ENCODE results near the gene KAZN.

Gene KAZN

DNA sequence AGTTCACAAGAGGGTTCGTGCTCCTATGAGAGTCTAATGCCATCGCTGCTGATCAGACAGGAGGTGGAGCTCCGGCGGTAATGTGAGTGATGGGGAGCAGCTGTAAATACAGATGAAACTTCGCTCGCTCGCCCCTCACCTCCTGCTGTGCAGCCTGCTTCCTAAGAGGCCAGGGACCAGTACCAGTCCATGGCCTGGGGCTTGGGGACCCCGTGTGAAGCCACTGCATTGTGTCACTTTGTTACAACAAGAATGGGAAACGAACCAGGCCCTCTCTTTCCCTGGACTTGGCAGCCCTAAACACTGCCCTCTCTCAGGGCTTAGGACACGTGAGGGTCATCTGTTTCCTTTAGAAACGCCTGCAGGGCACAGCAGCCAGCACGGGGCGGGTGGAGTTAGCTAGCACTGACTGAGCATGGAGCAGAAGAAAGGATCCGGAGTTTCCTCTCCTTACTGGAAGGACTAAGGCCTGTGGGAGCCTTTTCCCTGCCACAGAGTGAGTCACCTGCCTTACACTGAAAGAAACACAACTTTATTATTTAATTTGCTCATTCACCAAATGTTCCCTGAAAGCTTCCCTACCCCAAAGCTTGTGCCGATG lies 369.9 kb downstream of the KAZN start:
- peak; percentile 61 for DNase-seq (ENCODE audit: insufficient read length, low spot score)
- no peak for TF ChIP-seq POLR2A (IDR thresholded peaks at IDR 0.05; ENCODE audit: low read depth, low read length)
- peak; percentile 62 for FAIRE-seq

DNA sequence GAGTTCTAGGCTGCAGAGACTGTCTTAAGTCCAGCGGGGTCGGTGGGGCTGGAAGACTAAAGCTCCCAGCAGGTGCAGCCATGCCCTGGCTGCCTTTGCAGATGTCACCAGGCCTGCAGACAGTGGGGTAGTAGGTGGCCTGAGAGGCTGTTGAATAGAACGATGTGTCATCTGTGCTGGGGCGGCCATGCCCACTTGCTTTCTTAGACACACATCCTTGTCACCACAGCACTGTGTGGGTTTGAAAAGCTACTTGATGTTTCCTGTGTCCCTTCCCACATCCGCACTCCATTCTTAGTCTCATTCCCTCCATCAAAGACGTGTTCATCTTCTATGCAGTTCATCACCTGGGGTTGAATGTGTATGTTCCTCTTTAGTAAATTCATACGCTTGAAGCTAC lies 370.5 kb downstream of the KAZN start:
- no peak for TF ChIP-seq POLR2A (IDR thresholded peaks at IDR 0.05; ENCODE audit: low read depth, low read length)
- FAIRE-seq (no peak), DNase-seq (ENCODE audit: insufficient read length, low spot score) (no peak)

DNA sequence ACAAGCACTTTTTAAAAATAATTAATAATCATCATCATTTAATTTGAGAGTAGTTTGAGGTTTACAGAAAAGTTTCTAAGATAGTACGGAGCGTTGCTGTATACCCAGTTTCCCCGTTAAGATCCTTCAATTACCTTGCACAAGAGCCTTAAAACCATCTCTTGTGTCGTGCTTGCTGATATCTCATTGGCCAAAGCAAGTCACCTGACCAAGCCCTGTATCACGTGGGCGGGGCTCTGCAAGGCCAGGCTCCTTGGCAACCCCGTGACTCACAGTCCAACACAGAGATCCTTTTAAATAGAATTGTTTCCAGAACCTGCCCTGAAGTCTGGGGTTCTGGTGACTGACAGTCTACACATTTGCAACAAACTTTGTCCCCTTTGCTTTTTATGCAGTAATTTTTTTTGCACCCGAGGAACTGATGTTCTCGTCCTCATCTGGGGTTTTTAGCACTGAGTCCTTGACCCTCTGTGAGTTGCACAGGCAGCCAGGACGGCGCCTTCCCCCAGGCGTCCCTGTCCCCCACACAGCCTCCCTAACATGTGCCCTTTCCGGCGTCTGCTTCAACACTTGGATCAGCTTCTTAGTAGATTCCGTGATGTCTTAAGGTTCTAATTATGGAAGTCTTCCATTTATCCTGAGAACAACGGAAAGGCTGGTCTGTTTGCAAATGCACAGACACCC lies 371.8 kb downstream of the KAZN start:
- DNase-seq (ENCODE audit: insufficient read length, low spot score) = peak; percentile 63
- no peak for FAIRE-seq
- TF ChIP-seq POLR2A (IDR thresholded peaks at IDR 0.05; ENCODE audit: low read depth, low read length) = no peak

DNA sequence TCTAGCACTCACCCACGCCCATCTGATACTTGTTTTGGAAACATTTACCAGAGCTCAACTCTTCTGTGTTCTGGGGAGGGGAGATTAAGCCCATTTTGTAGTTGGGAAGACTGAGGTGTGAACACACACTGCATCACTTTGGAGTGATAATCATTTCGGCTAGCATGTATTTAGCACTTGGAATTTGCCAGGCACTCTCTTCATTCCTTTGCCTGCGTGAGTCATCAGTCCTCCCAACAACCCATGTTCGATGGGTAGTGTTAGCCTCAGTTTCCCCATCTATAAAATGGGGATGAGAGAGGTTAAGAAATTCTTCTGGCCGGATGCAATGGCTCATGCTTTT lies 372.3 kb downstream of the KAZN start:
- FAIRE-seq (no peak), DNase-seq (ENCODE audit: insufficient read length, low spot score) (no peak)
- TF ChIP-seq POLR2A (IDR thresholded peaks at IDR 0.05; ENCODE audit: low read depth, low read length) = no peak

GRCh38 chr1:14971221-14971620 lies 372.7 kb downstream of the KAZN start:
- FAIRE-seq = no peak
- no peak for TF ChIP-seq POLR2A (IDR thresholded peaks at IDR 0.05; ENCODE audit: low read depth, low read length)

GRCh38 chr1:14972107-14972506 lies 373.6 kb downstream of the KAZN start:
- DNase-seq (ENCODE audit: insufficient read length, low spot score) (no peak), FAIRE-seq (no peak)
- no peak for TF ChIP-seq POLR2A (IDR thresholded peaks at IDR 0.05; ENCODE audit: low read depth, low read length)

More at GRCh38 chr1:14971221-14971620, 372.7 kb downstream of the KAZN start:
- DNase-seq (ENCODE audit: insufficient read length, low spot score) = no peak

GRCh38 chr1:14973773-14974172 lies 375.3 kb downstream of the KAZN start:
- FAIRE-seq = no peak

GRCh38 chr1:14974361-14974760 lies 375.9 kb downstream of the KAZN start:
- no peak for FAIRE-seq
- no peak for DNase-seq (ENCODE audit: insufficient read length, low spot score)
- no peak for TF ChIP-seq POLR2A (IDR thresholded peaks at IDR 0.05; ENCODE audit: low read depth, low read length)

More at GRCh38 chr1:14973773-14974172, 375.3 kb downstream of the KAZN start:
- no peak for TF ChIP-seq POLR2A (IDR thresholded peaks at IDR 0.05; ENCODE audit: low read depth, low read length)
- DNase-seq (ENCODE audit: insufficient read length, low spot score) = no peak

DNA sequence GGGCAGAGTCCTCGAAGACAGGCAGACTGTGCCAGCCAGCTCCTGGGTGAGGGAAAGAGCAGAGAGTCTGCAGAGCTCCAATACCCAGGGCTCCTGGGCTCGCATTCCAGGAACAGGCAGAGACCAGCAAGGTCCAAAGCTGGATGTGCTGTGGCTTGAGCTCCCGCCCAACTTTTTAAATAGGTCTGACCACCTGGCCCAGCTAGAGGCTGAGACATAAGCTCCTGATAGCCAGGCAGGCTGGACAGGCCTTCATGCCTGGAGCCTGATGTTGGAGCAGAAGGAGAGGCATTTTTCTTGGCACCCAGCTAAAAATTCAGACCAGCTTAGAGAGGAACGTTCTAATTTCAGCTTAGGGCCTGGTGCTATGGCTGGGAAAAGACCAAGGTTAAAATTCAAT lies 376.6 kb downstream of the KAZN start:
- no peak for DNase-seq (ENCODE audit: insufficient read length, low spot score)
- FAIRE-seq = no peak
- no peak for TF ChIP-seq POLR2A (IDR thresholded peaks at IDR 0.05; ENCODE audit: low read depth, low read length)

- TF ChIP-seq POLR2A (IDR thresholded peaks at IDR 0.05; ENCODE audit: low read depth, low read length) = no peak
- DNase-seq (ENCODE audit: insufficient read length, low spot score) (no peak), FAIRE-seq (no peak)
Measured at GRCh38 chr1:14976256-14976655, 377.8 kb downstream of the KAZN start.

DNA sequence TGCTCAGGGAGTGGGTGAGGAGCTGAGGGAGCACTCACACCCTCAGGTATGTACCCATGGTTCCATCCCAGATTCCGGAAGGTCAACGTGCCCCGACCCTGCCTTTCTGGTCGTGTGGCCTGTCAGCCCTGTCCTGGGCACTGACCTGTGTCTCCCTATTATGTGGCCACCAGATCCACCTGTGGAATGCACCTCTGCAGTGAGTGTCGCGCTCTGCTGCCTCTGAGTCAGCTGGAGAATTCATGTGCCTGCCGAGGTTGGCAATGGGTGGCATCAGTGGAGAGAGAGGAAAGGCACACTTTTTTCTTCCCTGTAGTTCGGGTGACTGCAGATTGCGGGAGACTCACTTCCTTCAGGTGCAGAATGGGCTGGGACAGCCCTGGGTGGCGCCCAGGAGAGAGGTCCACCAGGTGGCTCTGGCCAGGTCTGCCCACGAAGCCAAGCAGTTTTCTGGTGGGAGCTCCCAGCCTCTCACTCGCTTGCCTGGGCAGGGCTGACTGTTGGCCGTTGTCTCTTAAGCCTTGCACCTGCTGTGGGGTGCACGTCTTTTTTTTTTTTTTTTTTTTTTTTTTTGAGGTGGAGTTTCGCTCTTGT lies 378.9 kb downstream of the KAZN start:
- FAIRE-seq (no peak), DNase-seq (ENCODE audit: insufficient read length, low spot score) (no peak)
- TF ChIP-seq POLR2A (IDR thresholded peaks at IDR 0.05; ENCODE audit: low read depth, low read length) = no peak

DNA sequence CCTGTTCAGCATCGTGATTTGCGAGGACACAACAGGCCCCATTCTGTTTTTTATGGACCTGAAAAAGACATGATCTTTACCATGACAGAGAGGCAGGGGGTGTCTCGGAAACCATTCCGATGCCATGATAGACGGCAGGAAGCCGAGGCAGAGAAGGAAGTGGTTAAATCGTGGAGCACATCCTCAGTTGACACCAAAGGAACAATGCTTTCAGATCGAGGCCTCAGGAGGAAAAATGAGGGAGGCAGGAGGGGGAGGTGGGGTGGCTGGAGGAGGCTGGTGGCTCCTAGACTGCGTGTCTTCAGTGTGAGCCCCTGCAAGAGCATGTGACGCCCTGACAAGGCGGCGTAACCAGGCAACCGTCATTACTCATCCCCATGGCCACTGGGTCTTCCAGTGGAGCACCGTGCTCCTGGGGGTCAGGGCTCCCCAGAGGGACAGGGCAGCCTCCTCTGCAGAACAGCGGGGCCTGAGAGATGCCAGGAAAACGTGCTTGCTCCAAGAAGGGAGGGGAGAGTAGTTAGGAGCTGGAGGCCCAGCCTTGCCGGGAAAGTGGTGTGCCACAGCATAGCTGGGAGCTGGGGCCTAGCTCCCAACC lies 382.2 kb downstream of the KAZN start:
- FAIRE-seq (no peak), DNase-seq (ENCODE audit: insufficient read length, low spot score) (no peak)
- TF ChIP-seq POLR2A (IDR thresholded peaks at IDR 0.05; ENCODE audit: low read depth, low read length) = no peak

DNA sequence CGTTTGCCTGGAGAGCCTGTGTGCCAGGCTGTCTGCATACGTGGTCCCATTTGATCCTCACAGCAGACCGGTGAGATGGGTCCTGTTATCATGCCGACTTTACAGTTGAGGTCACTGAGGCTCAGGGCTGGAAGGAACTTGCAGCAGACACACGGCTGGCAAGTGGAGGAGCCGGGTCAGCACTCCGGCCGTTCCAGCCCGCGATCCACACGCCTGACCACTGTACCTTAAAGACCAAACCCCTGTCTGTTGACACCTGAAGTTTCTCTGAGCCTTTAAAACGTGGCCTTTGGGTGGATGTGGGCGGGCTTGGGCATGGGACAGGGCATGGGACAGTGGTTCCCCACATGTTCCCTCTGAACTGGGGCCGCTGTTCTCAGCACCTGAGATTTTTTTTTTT lies 383.5 kb downstream of the KAZN start:
- no peak for TF ChIP-seq POLR2A (IDR thresholded peaks at IDR 0.05; ENCODE audit: low read depth, low read length)
- FAIRE-seq = no peak

DNA sequence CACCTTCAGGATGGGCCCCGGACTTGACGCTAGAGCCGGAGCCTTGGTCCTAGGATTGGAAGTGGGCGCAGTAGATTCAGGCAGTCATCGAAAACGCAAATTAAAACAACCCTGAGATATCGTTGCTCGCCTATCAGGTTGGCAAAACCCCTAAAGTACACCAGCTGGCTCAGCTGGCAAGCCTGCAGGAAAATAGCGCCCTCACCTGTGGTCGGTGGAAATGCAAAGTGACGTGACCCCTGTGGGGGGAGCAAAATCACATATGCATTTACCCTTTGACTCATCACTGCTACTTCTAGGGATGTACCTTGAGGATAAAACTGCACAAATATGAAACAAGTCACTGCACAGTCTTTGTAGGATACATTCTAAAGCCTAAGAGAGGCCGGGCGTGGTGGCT lies 384.8 kb downstream of the KAZN start:
- DNase-seq (ENCODE audit: insufficient read length, low spot score) = no peak
- no peak for TF ChIP-seq POLR2A (IDR thresholded peaks at IDR 0.05; ENCODE audit: low read depth, low read length)

More for the DNA sequence above, 383.5 kb downstream of the KAZN start:
- no peak for DNase-seq (ENCODE audit: insufficient read length, low spot score)

DNA sequence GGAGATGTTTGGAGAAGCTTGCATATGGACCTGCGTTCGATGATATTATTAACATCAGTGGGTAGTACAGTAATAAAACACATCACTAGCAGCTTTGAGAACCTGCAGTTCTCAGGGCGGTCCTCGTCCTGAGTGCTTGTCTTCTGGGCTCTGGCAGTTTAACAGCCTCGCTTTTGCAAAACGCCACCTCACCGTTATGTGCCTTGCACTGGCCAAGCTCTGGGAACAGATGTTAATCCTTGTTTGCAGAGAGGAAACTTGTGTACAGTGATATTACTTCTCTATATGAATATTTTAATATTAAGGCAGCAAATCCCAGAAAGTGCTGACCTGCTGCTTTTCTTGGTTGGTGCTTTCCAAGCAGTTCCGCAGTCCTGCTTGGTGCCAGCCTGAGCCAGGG lies 387.7 kb downstream of the KAZN start:
- DNase-seq (ENCODE audit: insufficient read length, low spot score) (no peak), FAIRE-seq (no peak)
- no peak for TF ChIP-seq POLR2A (IDR thresholded peaks at IDR 0.05; ENCODE audit: low read depth, low read length)

More for the DNA sequence above, 384.8 kb downstream of the KAZN start:
- FAIRE-seq = no peak

All from H54 (cell line).